GM12878 (cell line): ENCODE results near the gene OPCML. TPM values are rescaled to one million over a fixed set of nuclear protein-coding genes. Genes with fewer than 3 reads are reported as not detected.

Source experiments
- ATAC-seq: fragments of 200-7000 bp; cut with Tn5 transposase; 3 replicates; pipeline ENCODE4 v1.9.1; 2020; ENCODE audit warnings: mild to moderate bottlenecking, moderate library complexity
- BruUV-seq: library from RNA; stranded (reverse); fragments of 400-500 nt; replicated peaks from 2 replicates; lab custom pipeline; 2021; lab: Mats Ljungman, UMichigan
- CTCF ChIA-PET: fragments of 300-600 bp; sonication (Branson Sonifier 250); formaldehyde crosslinking; extraction: SDS; loops from one replicate; lab custom pipeline; 2021; ENCODE audit warnings: inconsistent platforms; lab: Yijun Ruan, JAX
- POLR2A ChIA-PET: fragments of 350-600 bp; formaldehyde crosslinking; extraction: SDS; loops from one replicate; lab custom pipeline; 2021; ENCODE audit warnings: inconsistent platforms; lab: Charles Lee
- RAD21 ChIA-PET: fragments of 300-600 bp; sonication (Branson Sonifier 250); formaldehyde crosslinking; loops from one replicate; lab custom pipeline; 2023; ENCODE audit warnings: antibody characterized with exemption; ENCODE audit not compliant: unreplicated experiment; lab: Charles Lee
- SMC1A ChIA-PET: fragments of 300-600 bp; sonication (Branson Sonifier 250); formaldehyde crosslinking; loops from one replicate; lab custom pipeline; 2023; ENCODE audit not compliant: unreplicated experiment, uncharacterized antibody; lab: Charles Lee
- DNase-seq: peaks from one replicate; pipeline ENCODE4 v3.0.0-alpha.2; 2011; ENCODE audit warnings: low read depth, low spot score
- FAIRE-seq: peaks from 3 replicates; lab custom pipeline; 2011; peaks lifted over from hg19 to GRCh38; lab: Jason Lieb, UNC
- H2AFZ ChIP-seq: 2 replicates; pipeline ENCODE4 v1.6.0; 2011; ENCODE audit warnings: low read depth, low read length, control low read depth; ENCODE audit not compliant: control insufficient read depth
- H3K27ac ChIP-seq: 2 replicates; pipeline ENCODE4 v1.5.1; 2011; ENCODE audit warnings: control low read depth; ENCODE audit not compliant: control insufficient read depth, insufficient read depth
- H3K27me3 ChIP-seq, 2 experiments: replicated peaks in 1 of 2; 2 replicates each; pipeline versions ENCODE4 v1.6.0 to v1.6.1; 2011; ENCODE audit warnings: low read length in 1 of 2; ENCODE audit not compliant: control insufficient read depth in 2 of 2, insufficient read depth in 2 of 2
- H3K36me3 ChIP-seq, 2 experiments: 2 replicates each; pipeline ENCODE4 v1.5.1; 2011; ENCODE audit warnings: low read length in 1 of 2; ENCODE audit not compliant: control insufficient read depth in 2 of 2, insufficient read depth in 2 of 2
- H3K4me1 ChIP-seq: 2 replicates; pipeline ENCODE4 v1.6.1; 2011; ENCODE audit warnings: mild to moderate bottlenecking, low read length, moderate library complexity, mixed read lengths; ENCODE audit not compliant: control insufficient read depth, insufficient read depth
- H3K4me2 ChIP-seq: 2 replicates; pipeline ENCODE4 v1.6.0; 2011; ENCODE audit warnings: control low read depth; ENCODE audit not compliant: control insufficient read depth, insufficient read depth
- H3K4me3 ChIP-seq: fragments of 200-600 bp; sonication (generic); 2 replicates; pipeline ENCODE4 v1.5.1; 2016
- H3K79me2 ChIP-seq: 2 replicates; pipeline ENCODE4 v1.6.0; 2011; ENCODE audit warnings: low read length; ENCODE audit not compliant: control insufficient read depth, insufficient read depth
- H3K9ac ChIP-seq: 2 replicates; pipeline ENCODE4 v1.8.0; 2011; ENCODE audit warnings: low read length, control low read depth, mixed read lengths; ENCODE audit not compliant: control insufficient read depth, insufficient read depth
- H3K9me3 ChIP-seq: replicated peaks from 3 replicates; pipeline ENCODE4 v1.5.1; 2011; ENCODE audit warnings: mild to moderate bottlenecking, low read length; ENCODE audit not compliant: control insufficient read depth, insufficient read depth
- H4K20me1 ChIP-seq: 2 replicates; pipeline ENCODE4 v1.6.0; 2011; ENCODE audit not compliant: control insufficient read depth, insufficient read depth
- MEF2A ChIP-seq: IDR thresholded peaks from 2 replicates; pipeline ENCODE4 v1.6.1; 2011; ENCODE audit warnings: low read depth, mild to moderate bottlenecking, low read length, moderate library complexity; ENCODE audit not compliant: insufficient read depth
- PAX5 ChIP-seq: IDR thresholded peaks from 2 replicates; pipeline ENCODE4 v1.6.1; 2011; ENCODE audit warnings: low read depth, low read length, borderline replicate concordance
- SMAD5 ChIP-seq: IDR thresholded peaks from 2 replicates; pipeline ENCODE4 v1.6.1; 2016; ENCODE audit warnings: antibody characterized with exemption, low read depth
- SMC3 ChIP-seq: IDR thresholded peaks from 2 replicates; pipeline ENCODE4 v1.6.1; 2011; ENCODE audit warnings: low read length, improper control_type of control experiment, borderline replicate concordance
- SP1 ChIP-seq: IDR thresholded peaks from one replicate; pipeline ENCODE4 v1.6.1; 2011; ENCODE audit warnings: low read depth, low read length
- SREBF2 ChIP-seq: IDR thresholded peaks from 2 replicates; pipeline ENCODE4 v1.6.1; 2012; ENCODE audit warnings: mild to moderate bottlenecking, low read length
- ZNF207 ChIP-seq: fragments of 450-650 bp; IDR thresholded peaks from 2 replicates; pipeline ENCODE4 v1.6.1; 2014; ENCODE audit warnings: antibody characterized with exemption, mild to moderate bottlenecking, borderline replicate concordance
- WGBS: methylation state at CpG from one replicate; pipeline ENCODE4 v1.1.6; 2016; ENCODE audit warnings: low lambda C conversion rate; ENCODE audit not compliant: insufficient replicate concordance, insufficient coverage; ENCODE audit errors: missing lambda C conversion rate; 5-methylcytosine and 5-hydroxymethylcytosine counted together
- in situ Hi-C: fragments of 300-500 bp; cut with MboI; formaldehyde crosslinking; loops from 9 replicates; pipeline ENCODE4 v1.14.3; 2018; ENCODE audit warnings: mixed read lengths
- intact Hi-C: fragments of 100-400 bp; cut with micrococcal nuclease; formaldehyde crosslinking; loops from one replicate; pipeline ENCODE4 v1.14.2; 2022; ENCODE audit not compliant: unreplicated experiment
- polyA plus RNA-seq, 11 experiments: library from polyadenylated mRNA; depleted of rRNA in 4 of 11; unstranded in 6 of 11; stranded (reverse) in 5 of 11; fragments of >200 nt; fragmentation: Nextera tagmentation in 4 of 11; fragmentation: Illumina TruSeq in 1 of 11; extraction: Ambion mirVana in 4 of 11; extraction: Trizol in 1 of 11; gene quantifications; 1 replicate in 1 of 11; 2 replicates in 10 of 11; pipeline versions ENCODE4 v1.2.1 to v1.2.3, GENCODE V29; 2011 to 2016; ENCODE audit warnings: inconsistent platforms in 2 of 11, missing spikeins in 2 of 11, low read depth in 1 of 11
- total RNA-seq, 4 experiments: library from RNA; depleted of rRNA in 3 of 4; stranded (reverse); fragments of >200 nt in 3 of 4; fragmentation: Illumina TruSeq in 1 of 4; extraction: Trizol in 1 of 4; gene quantifications; 2 replicates each; pipeline versions ENCODE4 v1.2.1 to v1.2.3, GENCODE V29; 2013 to 2021
- TF ChIP-seq, protein P1 (sequence below): fragments of 150-350 bp; IDR thresholded peaks from 2 replicates; pipeline ENCODE4 v1.6.1; 2016; ENCODE audit warnings: low read depth, low read length
- TF ChIP-seq, protein P2 (sequence below): fragments of 450-650 bp; IDR thresholded peaks from 2 replicates; pipeline ENCODE4 v1.6.1; 2017; ENCODE audit warnings: mild to moderate bottlenecking

OPCML gene
- total and polyA plus RNA-seq, 10 of the 15 experiments (the other 5 are each of a cell fraction or from before 2014, with no cell fraction given): 0.84 TPM; not detected in 9

DNA sequence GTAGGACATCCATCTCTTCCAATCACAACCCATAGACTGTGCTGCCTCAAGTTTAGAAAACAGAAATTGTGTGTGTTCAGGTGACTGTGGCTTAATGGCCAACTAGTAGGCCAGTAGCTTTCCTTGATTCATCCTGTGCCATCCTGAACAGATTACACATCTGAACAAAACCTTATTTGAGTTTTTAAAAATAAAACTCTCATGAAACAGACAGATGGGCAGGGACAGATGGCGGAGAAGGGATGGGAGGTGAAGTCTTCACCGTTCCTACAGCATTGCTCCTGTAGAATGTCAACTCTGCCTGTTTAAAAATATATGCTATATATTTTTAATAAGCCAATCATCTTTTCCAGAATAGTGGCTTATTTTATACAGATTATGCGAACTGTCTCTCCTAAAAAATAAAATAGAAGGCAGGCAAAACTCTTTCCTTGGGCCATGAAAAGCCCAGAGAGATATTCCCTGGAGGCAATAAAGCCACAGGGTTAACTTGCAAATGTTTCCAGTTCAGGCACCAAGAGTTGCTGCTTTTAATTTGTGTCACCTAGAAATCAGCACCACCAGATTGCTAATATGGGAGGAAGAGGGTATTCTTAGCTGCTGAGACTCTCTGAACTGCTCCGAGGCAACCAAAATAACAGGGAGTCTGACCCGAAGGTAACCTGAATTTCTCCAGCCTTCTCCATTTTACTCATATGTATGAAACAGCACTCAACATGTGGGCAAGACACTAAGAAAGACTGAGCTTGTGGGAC lies 861.2 kb downstream of the OPCML start:
- DNase-seq: no peak
- H3K27ac ChIP-seq: no peak overlapping the region
- in situ Hi-C loops: no loop called here
- no peaks in the 10 kb centered on the region for H3K79me2 ChIP-seq
- SMC1A ChIA-PET: no interaction called here
- no peaks in the 10 kb centered on the region for H3K4me1 ChIP-seq
- TF ChIP-seq SP1 (no peak), SMC3 (no peak), PAX5 (no peak), MEF2A (no peak), SMAD5 (no peak), ZNF207 (no peak), SREBF2 (no peak)
- TF ChIP-seq, protein P1, sequence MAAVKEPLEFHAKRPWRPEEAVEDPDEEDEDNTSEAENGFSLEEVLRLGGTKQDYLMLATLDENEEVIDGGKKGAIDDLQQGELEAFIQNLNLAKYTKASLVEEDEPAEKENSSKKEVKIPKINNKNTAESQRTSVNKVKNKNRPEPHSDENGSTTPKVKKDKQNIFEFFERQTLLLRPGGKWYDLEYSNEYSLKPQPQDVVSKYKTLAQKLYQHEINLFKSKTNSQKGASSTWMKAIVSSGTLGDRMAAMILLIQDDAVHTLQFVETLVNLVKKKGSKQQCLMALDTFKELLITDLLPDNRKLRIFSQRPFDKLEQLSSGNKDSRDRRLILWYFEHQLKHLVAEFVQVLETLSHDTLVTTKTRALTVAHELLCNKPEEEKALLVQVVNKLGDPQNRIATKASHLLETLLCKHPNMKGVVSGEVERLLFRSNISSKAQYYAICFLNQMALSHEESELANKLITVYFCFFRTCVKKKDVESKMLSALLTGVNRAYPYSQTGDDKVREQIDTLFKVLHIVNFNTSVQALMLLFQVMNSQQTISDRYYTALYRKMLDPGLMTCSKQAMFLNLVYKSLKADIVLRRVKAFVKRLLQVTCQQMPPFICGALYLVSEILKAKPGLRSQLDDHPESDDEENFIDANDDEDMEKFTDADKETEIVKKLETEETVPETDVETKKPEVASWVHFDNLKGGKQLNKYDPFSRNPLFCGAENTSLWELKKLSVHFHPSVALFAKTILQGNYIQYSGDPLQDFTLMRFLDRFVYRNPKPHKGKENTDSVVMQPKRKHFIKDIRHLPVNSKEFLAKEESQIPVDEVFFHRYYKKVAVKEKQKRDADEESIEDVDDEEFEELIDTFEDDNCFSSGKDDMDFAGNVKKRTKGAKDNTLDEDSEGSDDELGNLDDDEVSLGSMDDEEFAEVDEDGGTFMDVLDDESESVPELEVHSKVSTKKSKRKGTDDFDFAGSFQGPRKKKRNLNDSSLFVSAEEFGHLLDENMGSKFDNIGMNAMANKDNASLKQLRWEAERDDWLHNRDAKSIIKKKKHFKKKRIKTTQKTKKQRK: no peak
- TF ChIP-seq, protein P2, sequence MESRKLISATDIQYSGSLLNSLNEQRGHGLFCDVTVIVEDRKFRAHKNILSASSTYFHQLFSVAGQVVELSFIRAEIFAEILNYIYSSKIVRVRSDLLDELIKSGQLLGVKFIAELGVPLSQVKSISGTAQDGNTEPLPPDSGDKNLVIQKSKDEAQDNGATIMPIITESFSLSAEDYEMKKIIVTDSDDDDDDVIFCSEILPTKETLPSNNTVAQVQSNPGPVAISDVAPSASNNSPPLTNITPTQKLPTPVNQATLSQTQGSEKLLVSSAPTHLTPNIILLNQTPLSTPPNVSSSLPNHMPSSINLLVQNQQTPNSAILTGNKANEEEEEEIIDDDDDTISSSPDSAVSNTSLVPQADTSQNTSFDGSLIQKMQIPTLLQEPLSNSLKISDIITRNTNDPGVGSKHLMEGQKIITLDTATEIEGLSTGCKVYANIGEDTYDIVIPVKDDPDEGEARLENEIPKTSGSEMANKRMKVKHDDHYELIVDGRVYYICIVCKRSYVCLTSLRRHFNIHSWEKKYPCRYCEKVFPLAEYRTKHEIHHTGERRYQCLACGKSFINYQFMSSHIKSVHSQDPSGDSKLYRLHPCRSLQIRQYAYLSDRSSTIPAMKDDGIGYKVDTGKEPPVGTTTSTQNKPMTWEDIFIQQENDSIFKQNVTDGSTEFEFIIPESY: no peak
- TF ChIP-seq, all 136 proteins: peak for 0
- Histone ChIP-seq H3K9ac (no peak overlapping the region), H3K4me2 (no peak overlapping the region), H3K27me3 (no peaks in the 10 kb centered on the region), H4K20me1 (no peaks in the 10 kb centered on the region), H3K4me3 (no peak overlapping the region), H3K9me3 (no peaks in the 10 kb centered on the region), H3K36me3 (no peaks in the 10 kb centered on the region), H2AFZ (no peak overlapping the region)
- no TSS peak for BruUV-seq
- ATAC-seq (no peak), FAIRE-seq (no peak)
- ChIA-PET RAD21 (no interaction called here), CTCF (no interaction called here), POLR2A (no interaction called here)
- intact Hi-C loops: no loop called here
- 0% methylated on average over 5 of the region's 5 CpGs for WGBS
